Endodermal cell (in vitro differentiated cells): ENCODE results near the gene RALGAPA2. TPM values are rescaled to one million over a fixed set of nuclear protein-coding genes. Genes with fewer than 3 reads are reported as not detected.
A peak's percentile ranks its signal among the peaks of the same experiment; 100 is the strongest.

ENCODE experiments used
- DNase-seq: peaks from one replicate; pipeline ENCODE4 v3.0.0-alpha.2; 2017
- H3K27ac ChIP-seq: 2 replicates; pipeline ENCODE4 v1.5.1; 2013; ENCODE audit warnings: mild to moderate bottlenecking, low read depth, low read length, moderate library complexity
- H3K27me3 ChIP-seq: 2 replicates; pipeline ENCODE4 v1.6.1; 2013; ENCODE audit warnings: mild to moderate bottlenecking, low read length, moderate library complexity; ENCODE audit not compliant: insufficient read depth, control insufficient read depth, poor library complexity, severe bottlenecking
- H3K36me3 ChIP-seq: 2 replicates; pipeline ENCODE4 v1.7.0; 2013; ENCODE audit warnings: mild to moderate bottlenecking, low read length, moderate library complexity; ENCODE audit not compliant: control insufficient read depth, insufficient read depth
- H3K4me1 ChIP-seq: one replicate; pipeline ENCODE4 v1.7.0; 2013; ENCODE audit warnings: low read length; ENCODE audit not compliant: control insufficient read depth, insufficient read depth
- H3K4me3 ChIP-seq: 2 replicates; pipeline ENCODE4 v1.5.1; 2013; ENCODE audit warnings: mild to moderate bottlenecking, low read length, moderate library complexity
- H3K9ac ChIP-seq: 2 replicates; pipeline ENCODE4 v1.6.1; 2013; ENCODE audit warnings: mild to moderate bottlenecking, low read length, moderate library complexity; ENCODE audit not compliant: poor library complexity, severe bottlenecking; ENCODE audit errors: extremely low read depth
- H3K9me3 ChIP-seq: 2 replicates; pipeline ENCODE4 v1.6.1; 2013; ENCODE audit warnings: mild to moderate bottlenecking, low read length, moderate library complexity; ENCODE audit not compliant: control insufficient read depth
- H3K27ac Mint-ChIP-seq: 2 replicates; pipeline ENCODE4 v1.8.0; 2020; ENCODE audit warnings: mixed read lengths
- H3K27me3 Mint-ChIP-seq: 2 replicates; pipeline ENCODE4 v1.8.0; 2021; ENCODE audit warnings: mild to moderate bottlenecking, mixed read lengths; ENCODE audit not compliant: insufficient read depth
- H3K36me3 Mint-ChIP-seq: 2 replicates; pipeline ENCODE4 v1.8.0; 2020; ENCODE audit warnings: low read depth, mixed read lengths
- H3K4me1 Mint-ChIP-seq: 2 replicates; pipeline ENCODE4 v1.8.0; 2020; ENCODE audit warnings: mixed read lengths
- H3K4me3 Mint-ChIP-seq: 2 replicates; pipeline ENCODE4 v1.8.0; 2020; ENCODE audit warnings: mild to moderate bottlenecking, moderate library complexity, mixed read lengths
- H3K9me3 Mint-ChIP-seq: 2 replicates; pipeline ENCODE4 v1.8.0; 2020; ENCODE audit warnings: mild to moderate bottlenecking, mixed read lengths
- WGBS, 2 experiments: methylation state at CpG; one replicate each; pipeline versions ENCODE4 v1.1.5 to v1.1.7; 2013; ENCODE audit warnings: missing lambda C conversion rate in 2 of 2, mixed read lengths in 1 of 2; ENCODE audit not compliant: insufficient coverage in 1 of 2, insufficient read length in 1 of 2; 5-methylcytosine and 5-hydroxymethylcytosine counted together
- total RNA-seq, 2 donors: library from RNA; stranded (reverse); fragmentation: NEBNext Ultra II Directional in 1 of 2; extraction: Animal tissue kit (Norgen Biotek cat#: 25700) in 1 of 2; gene quantifications; 2 replicates in 1 of 2; 3 replicates in 1 of 2; pipeline ENCODE4 v1.2.1, GENCODE V29; 2021
- TF ChIP-seq, protein P1 (sequence below): fragments of 200-600 bp; sonication (generic); conservative IDR thresholded peaks from 2 replicates; pipeline ENCODE4 v1.5.0; 2021; ENCODE audit warnings: antibody characterized with exemption, mild to moderate bottlenecking

Gene RALGAPA2
- total RNA-seq, 2 donors from 2014 or later, result 19.5 to 24.6 TPM

DNA sequence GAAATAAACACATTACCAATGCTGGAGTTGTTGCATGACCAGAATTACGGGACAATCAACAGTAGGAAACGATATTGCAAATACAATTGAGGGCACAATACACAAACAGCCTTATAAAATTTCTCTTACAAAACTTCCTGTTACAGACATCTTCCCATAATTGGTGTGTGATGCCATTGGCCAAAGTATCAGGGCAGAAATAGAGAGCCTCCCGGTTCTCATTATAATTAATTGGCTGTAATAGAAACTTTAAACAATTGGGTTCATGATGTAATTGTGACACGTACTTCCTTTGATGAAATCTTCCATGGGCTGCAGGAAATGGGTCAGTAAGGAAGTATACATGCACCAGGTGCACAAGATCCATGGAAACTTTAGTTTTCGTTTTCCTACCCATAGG, 40.3 kb upstream of the RALGAPA2 start:
- Histone ChIP-seq H3K9ac (no peak overlapping the region), H3K9me3 (peaks cover 10% of the 10 kb centered on the region), H3K36me3 (no peaks in the 10 kb centered on the region), H3K4me3 (no peak overlapping the region), H3K4me1 (no peaks in the 10 kb centered on the region), H3K27me3 (no peaks in the 10 kb centered on the region), H3K27ac (no peak overlapping the region)
- Mint-ChIP-seq H3K9me3 (peaks cover 8% of the 10 kb centered on the region), H3K4me3 (no peak overlapping the region), H3K27me3 (no peaks in the 10 kb centered on the region), H3K36me3 (no peaks in the 10 kb centered on the region), H3K27ac (no peak overlapping the region), H3K4me1 (no peaks in the 10 kb centered on the region)
- WGBS, 2 experiments, result 92 to 93% methylated on average over 4 to 5 of the region's 5 CpGs
- TF ChIP-seq, protein P1, sequence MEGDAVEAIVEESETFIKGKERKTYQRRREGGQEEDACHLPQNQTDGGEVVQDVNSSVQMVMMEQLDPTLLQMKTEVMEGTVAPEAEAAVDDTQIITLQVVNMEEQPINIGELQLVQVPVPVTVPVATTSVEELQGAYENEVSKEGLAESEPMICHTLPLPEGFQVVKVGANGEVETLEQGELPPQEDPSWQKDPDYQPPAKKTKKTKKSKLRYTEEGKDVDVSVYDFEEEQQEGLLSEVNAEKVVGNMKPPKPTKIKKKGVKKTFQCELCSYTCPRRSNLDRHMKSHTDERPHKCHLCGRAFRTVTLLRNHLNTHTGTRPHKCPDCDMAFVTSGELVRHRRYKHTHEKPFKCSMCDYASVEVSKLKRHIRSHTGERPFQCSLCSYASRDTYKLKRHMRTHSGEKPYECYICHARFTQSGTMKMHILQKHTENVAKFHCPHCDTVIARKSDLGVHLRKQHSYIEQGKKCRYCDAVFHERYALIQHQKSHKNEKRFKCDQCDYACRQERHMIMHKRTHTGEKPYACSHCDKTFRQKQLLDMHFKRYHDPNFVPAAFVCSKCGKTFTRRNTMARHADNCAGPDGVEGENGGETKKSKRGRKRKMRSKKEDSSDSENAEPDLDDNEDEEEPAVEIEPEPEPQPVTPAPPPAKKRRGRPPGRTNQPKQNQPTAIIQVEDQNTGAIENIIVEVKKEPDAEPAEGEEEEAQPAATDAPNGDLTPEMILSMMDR, result no peak
- no peak for DNase-seq

DNA sequence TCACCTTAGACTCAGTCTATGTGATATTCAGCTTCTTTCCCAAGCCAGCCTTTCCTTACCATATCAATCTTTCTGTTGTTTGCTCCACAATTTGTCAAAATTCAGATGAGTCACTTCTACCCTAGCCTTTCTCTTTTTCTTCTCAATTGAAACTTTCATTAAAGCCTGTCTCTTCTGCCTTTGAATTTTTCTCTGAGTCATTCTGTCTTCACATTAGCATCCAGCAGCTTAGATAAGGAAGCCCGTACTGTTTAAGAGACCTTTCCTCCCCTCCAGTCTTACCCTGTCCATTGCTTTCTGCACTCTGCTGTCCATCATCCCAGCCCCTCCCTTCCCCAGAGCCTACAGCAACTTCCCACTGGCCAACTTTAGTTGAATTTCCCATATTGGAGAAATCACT, 34.9 kb upstream of the RALGAPA2 start:
- no peak for DNase-seq
- H3K27me3 Mint-ChIP-seq, result no peaks in the 10 kb centered on the region
- peaks cover 8% of the 10 kb centered on the region for H3K9me3 Mint-ChIP-seq
- H3K27ac Mint-ChIP-seq, result no peak overlapping the region
- H3K27ac ChIP-seq, result no peak overlapping the region
- no peaks in the 10 kb centered on the region for H3K27me3 ChIP-seq
- H3K4me1 ChIP-seq, result peaks cover 6% of the 10 kb centered on the region
- no peak overlapping the region for H3K9ac ChIP-seq
- no peaks in the 10 kb centered on the region for H3K36me3 ChIP-seq
- H3K4me3 ChIP-seq, result no peak overlapping the region
- TF ChIP-seq, protein P1, result no peak
- 80 to 88% methylated on average over 1 of the region's 1 CpG for WGBS, 2 experiments
- no peaks in the 10 kb centered on the region for H3K36me3 Mint-ChIP-seq
- peaks cover 16% of the 10 kb centered on the region for H3K4me1 Mint-ChIP-seq
- peaks cover 10% of the 10 kb centered on the region for H3K9me3 ChIP-seq
- H3K4me3 Mint-ChIP-seq, result no peak overlapping the region

DNA sequence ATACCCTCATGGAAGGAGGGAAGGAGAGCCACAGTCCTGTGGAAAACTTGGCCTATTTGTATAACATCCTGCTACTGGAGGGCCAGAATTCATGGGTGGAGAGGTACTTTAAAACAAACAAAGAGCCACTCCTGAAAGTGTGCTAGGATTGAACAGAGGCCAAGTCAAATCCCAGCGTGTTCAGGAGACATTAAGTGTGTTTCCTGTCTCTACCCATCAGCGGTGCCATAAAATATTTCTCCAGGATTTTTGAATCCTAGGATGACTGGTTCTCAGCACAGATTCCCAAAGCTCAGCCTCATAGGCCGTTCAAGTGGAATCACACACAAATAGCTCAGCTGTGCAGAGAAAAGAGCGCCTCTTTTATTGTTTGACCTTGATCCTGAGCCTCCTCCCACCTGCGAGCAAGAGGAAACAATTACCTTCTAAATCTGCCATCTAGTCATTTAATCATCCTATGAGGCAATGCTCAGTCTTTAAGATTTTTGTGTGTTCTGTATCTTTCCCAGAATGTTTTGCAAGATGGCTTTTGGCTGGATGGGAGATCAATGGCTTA, 31.8 kb upstream of the RALGAPA2 start:
- H3K4me3 Mint-ChIP-seq, result no peak overlapping the region
- H3K27me3 Mint-ChIP-seq, result peaks cover 2% of the 10 kb centered on the region
- TF ChIP-seq, protein P1, result no peak
- H3K36me3 Mint-ChIP-seq, result no peaks in the 10 kb centered on the region
- no peaks in the 10 kb centered on the region for H3K36me3 ChIP-seq
- H3K4me1 ChIP-seq, result peaks cover 6% of the 10 kb centered on the region
- no peak for DNase-seq
- peak overlapping the region; percentile 74 for H3K27ac Mint-ChIP-seq
- H3K9me3 Mint-ChIP-seq, result peaks cover 7% of the 10 kb centered on the region
- peaks cover 7% of the 10 kb centered on the region for H3K9me3 ChIP-seq
- H3K4me3 ChIP-seq, result peak overlapping the region; percentile 61
- H3K9ac ChIP-seq, result peak overlapping the region; percentile 41
- H3K4me1 Mint-ChIP-seq, result peaks cover 23% of the 10 kb centered on the region
- peak overlapping the region; percentile 92 for H3K27ac ChIP-seq
- no peaks in the 10 kb centered on the region for H3K27me3 ChIP-seq
- WGBS, 2 experiments, result 90 to 96% methylated on average over 3 to 5 of the region's 5 CpGs
